ENCODE data around the gene KDM2B.
A peak's percentile ranks its signal among the peaks of the same experiment; 100 is the strongest.

Gene KDM2B

DNA sequence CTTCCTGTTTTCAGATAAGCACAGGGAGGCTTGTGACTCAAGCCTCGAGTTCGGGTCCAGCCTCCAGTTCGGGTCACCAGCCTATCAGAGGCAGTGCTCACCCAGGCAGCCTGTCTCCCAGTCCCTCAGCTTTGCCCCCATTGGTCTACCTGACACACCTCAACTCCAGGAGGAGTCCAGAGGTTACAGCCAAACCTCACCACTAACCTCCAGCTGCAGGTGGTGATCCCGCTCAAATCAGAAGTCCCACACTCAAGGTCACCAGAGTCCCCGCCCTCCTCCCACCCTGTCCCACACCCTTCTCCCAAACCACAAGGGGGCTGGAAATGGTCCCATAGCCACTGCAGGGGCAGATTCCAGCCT lies 42.1 kb downstream of the KDM2B start:
- DNase-seq (ENCODE audit: extremely low read depth, low read depth), result no peak
- no peak for TF ChIP-seq CTCF (IDR thresholded peaks at IDR 0.05; ENCODE audit: low read depth, low read length)

DNA sequence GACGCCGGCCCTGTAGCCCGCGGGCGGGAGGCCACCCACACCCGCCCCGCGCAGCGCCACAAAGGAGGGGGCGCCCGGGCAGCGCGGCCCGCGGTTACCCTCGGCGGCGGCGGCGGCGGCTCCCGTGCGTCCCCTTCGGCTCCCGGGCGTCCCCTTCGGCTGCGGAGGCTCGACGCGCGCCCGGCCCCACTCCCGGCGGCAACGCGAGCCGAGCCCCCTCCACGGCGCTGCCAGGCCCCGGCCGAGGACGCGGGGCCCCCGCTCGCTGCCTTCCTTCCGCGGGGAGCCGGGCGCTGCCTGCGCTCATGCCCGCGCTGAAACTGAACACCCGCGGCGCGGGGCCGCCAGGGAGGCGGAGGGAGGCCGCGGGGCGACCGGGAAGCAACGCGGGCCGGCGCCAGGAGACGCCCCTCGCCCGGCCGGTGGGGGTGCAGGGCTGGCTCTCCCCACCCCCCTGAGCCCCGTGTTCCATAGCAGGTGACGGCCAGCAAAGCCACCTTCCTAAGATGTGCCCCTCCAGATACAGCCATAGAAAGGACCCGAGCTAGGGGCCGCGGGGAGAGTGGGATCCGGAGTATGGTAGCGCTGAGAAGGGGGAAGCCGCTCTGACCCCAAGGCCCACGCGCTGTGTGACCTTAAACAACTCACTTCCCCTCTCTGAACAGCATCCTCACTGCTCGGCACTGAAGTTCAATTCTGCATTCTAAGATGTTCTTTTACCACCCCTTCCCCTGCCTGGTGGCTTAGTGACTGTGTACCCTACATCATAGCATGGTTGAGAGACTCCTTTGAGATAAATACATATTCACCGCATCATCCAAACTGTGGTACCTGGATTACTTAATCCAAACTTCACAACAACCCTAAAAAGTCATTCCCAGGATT lies 42.8 kb downstream of the KDM2B start:
- DNase-seq (ENCODE audit: extremely low read depth, low read depth), result no peak
- TF ChIP-seq CTCF (IDR thresholded peaks at IDR 0.05; ENCODE audit: low read depth, low read length), result no peak

GRCh38 chr12:121536899-121537813 lies 43.7 kb downstream of the KDM2B start:
- peak; percentile 12 for DNase-seq (ENCODE audit: extremely low read depth, low read depth)
- no peak for TF ChIP-seq CTCF (IDR thresholded peaks at IDR 0.05; ENCODE audit: low read depth, low read length)

DNA sequence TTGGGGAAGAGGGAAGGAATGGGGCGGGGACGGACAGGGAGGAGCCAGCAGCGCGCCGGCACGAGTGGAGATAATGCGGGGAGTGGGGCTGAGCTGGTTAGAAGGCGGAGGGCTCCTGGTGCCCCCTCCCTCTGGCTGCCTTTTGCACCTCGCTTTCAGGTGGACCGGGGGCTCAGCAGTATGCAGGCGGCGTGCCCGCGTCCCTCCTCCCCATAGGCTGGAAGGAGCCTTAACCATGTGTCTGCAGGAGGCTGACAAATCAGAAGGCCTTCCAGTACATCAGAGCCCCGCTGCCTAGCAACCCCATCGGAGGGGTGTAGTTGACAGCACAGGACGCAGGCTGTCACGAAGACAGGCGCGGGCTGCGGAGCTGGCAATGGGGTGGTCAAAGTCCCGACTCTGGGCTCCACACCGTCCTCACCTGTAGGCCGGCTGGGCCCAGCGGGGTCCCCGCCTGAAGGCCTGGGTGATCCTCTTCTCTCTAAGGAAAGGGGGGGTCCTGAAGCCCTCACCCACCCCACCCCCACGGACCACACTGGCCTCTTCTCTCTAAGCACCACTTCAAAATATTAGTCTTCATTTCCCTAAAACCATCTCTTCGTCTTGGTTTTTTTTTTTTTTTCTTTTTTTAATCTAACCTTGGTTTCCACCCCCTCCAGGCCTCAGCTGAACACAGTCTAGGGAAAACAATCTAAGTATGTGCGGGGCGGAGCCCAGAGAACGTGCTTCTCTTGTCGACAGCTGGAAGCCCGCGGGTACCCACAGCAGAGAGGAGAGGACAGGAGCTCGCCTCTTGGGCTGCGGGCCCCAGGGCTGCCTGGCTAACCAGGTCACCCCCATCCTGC lies 44.5 kb downstream of the KDM2B start:
- DNase-seq (ENCODE audit: extremely low read depth, low read depth), result peak; percentile 47
- TF ChIP-seq CTCF (IDR thresholded peaks at IDR 0.05; ENCODE audit: low read depth, low read length), result no peak

DNA sequence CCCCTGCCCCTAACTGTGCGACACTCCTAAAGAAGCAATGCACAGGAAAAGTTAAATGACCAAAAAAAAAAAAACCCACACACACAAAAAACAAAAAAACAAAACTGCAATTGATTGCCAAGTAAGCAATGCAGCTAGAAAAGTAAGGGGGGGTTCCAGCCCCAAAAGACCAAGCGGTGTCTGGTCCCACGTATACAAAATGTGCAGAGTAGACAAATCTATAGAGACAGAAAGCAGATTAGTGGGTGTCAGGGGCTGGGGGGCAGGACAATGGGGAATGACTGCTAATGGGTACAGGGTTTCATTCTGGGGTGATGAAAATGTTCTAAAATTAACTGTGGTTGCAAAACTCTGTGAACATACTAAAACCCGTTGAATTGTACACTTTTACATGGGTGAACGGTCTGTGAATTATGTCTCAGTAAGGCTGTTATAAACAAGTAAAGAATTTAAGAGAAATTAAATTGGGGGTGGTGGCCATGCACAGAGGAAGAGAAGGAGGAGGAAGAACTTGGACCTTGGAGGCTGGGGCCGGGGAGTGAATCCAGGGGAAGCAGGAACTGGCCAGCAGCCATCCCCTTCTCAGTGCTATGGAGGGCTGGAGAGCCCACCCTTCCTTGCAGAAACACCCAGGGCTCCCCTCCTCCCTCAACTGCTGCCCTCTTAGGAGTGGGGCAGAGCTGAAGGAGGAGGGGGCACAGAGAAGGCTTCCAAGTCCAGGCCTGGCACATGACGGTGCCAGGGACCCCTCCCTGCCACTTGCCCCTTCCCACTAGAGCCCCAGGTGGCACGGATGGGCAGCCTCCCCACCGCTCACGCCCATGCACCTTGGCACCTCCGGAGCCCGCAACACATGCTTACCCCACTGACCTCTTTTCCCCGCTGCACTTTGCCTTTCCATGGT lies 45.4 kb downstream of the KDM2B start:
- DNase-seq (ENCODE audit: extremely low read depth, low read depth), result no peak
- no peak for TF ChIP-seq CTCF (IDR thresholded peaks at IDR 0.05; ENCODE audit: low read depth, low read length)

DNA sequence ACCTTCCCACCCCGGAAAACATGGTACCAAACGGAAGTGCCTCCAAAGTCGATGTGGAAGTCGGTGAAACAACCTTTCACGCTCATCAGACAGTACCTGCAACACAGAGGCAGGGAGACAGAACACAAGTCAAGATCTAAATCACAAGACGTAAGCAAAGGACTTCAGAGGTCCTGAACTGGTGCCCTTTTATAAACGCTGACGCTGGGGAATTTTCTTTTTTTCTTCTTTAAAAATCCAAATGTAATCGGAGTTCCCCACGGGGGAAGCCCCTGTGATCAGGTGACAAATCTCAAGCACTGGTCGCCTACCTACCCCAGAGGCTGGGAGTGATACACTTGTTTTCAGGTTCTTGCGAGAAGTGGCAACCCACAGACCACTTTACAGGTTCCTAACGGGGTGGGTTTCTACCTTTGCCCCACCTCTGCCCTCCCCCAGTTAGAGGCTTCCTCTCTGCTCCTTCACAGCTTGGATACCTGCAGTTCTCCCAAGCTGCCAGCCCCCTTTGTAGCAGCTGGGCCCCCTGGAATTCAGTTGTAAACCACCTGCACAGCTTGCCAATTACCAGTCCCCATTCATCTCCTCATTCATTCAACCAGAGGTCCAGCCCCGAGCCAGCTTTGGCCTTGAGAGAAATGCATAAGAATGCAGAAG lies 46.2 kb downstream of the KDM2B start:
- no peak for DNase-seq (ENCODE audit: extremely low read depth, low read depth)
- TF ChIP-seq CTCF (IDR thresholded peaks at IDR 0.05; ENCODE audit: low read depth, low read length), result no peak

All from AG09319 (cell line).